ENCODE measurements around the gene MPZL1.

Gene MPZL1

GRCh38 chr1:167751676-167752075 is 29.9 kb downstream of the MPZL1 start:
- no peak for DNase-seq

GRCh38 chr1:167752219-167752985 is 30.6 kb downstream of the MPZL1 start:
- DNase-seq: no peak

- no peak for DNase-seq
Measured at GRCh38 chr1:167755654-167756053, 33.9 kb downstream of the MPZL1 start.

GRCh38 chr1:167756730-167757405 is 35.1 kb downstream of the MPZL1 start:
- DNase-seq: no peak

GRCh38 chr1:167757433-167758309 is 35.9 kb downstream of the MPZL1 start:
- DNase-seq: no peak

- peak; percentile 36 for DNase-seq
Measured at GRCh38 chr1:167761400-167761799, 39.6 kb downstream of the MPZL1 start.

GRCh38 chr1:167762061-167762746 is 40.4 kb downstream of the MPZL1 start:
- no peak for DNase-seq

GRCh38 chr1:167763525-167764220 is 41.9 kb downstream of the MPZL1 start:
- no peak for DNase-seq

- no peak for DNase-seq
Measured at GRCh38 chr1:167764458-167765330, 42.9 kb downstream of the MPZL1 start.

GRCh38 chr1:167765496-167765895 is 43.7 kb downstream of the MPZL1 start:
- no peak for DNase-seq

GRCh38 chr1:167766538-167766937 is 44.8 kb downstream of the MPZL1 start:
- no peak for DNase-seq

- no peak for DNase-seq
Measured at GRCh38 chr1:167767761-167768160, 46.0 kb downstream of the MPZL1 start.

- DNase-seq: no peak
Measured at GRCh38 chr1:167770127-167770526, 48.3 kb downstream of the MPZL1 start.

GRCh38 chr1:167772436-167772835 is 50.7 kb downstream of the MPZL1 start:
- no peak for DNase-seq

GRCh38 chr1:167773516-167773915 is 51.7 kb downstream of the MPZL1 start:
- DNase-seq: no peak

- DNase-seq: no peak
Measured at GRCh38 chr1:167774710-167775109, 52.9 kb downstream of the MPZL1 start.

- DNase-seq: no peak
Measured at GRCh38 chr1:167775178-167775577, 53.4 kb downstream of the MPZL1 start.

- DNase-seq: no peak
Measured at GRCh38 chr1:167776151-167776550, 54.4 kb downstream of the MPZL1 start.

- no peak for DNase-seq
Measured at GRCh38 chr1:167776616-167777268, 55.0 kb downstream of the MPZL1 start.

GRCh38 chr1:167777269-167777650 is 55.5 kb downstream of the MPZL1 start:
- no peak for DNase-seq

- DNase-seq: no peak
Measured at GRCh38 chr1:167781558-167781957, 59.8 kb downstream of the MPZL1 start.

Data from GDM1 (cell line).